ENCODE data around the gene THAP7.

THAP7 gene

GRCh38 chr22:21014726-21015465, 13.0 kb upstream of the THAP7 start, which contains the start of gene P2RX6:
P2RX6 (plus strand) TSS chr22:21015165; CDS start chr22:21015175, 10 bp downstream.
- no peak for TF ChIP-seq CTCF (IDR thresholded peaks at IDR 0.05; ENCODE audit: low read depth, low read length, missing control alignments)
- H3K4me3 ChIP-seq (ENCODE audit: low read depth, low read length): peak within 1 kb of the TSS; percentile 25; the same call in 1 of the 2 replicates
- DNase-seq (ENCODE audit: low read depth): no peak

- DNase-seq (ENCODE audit: low read depth): peak; percentile 34
- no peak for TF ChIP-seq CTCF (IDR thresholded peaks at IDR 0.05; ENCODE audit: low read depth, low read length, missing control alignments)
- peak overlapping the region; percentile 25; the same call in 1 of the 2 replicates for H3K4me3 ChIP-seq (ENCODE audit: low read depth, low read length)
Measured at GRCh38 chr22:21014202-21014725, 12.3 kb upstream of the THAP7 start.

- TF ChIP-seq CTCF (IDR thresholded peaks at IDR 0.05; ENCODE audit: low read depth, low read length, missing control alignments): no peak
- no peak for DNase-seq (ENCODE audit: low read depth)
- H3K4me3 ChIP-seq (ENCODE audit: low read depth, low read length): peak overlapping the region; percentile 25; the same call in 1 of the 2 replicates
Measured at GRCh38 chr22:21013657-21014201, 11.8 kb upstream of the THAP7 start.

DNA sequence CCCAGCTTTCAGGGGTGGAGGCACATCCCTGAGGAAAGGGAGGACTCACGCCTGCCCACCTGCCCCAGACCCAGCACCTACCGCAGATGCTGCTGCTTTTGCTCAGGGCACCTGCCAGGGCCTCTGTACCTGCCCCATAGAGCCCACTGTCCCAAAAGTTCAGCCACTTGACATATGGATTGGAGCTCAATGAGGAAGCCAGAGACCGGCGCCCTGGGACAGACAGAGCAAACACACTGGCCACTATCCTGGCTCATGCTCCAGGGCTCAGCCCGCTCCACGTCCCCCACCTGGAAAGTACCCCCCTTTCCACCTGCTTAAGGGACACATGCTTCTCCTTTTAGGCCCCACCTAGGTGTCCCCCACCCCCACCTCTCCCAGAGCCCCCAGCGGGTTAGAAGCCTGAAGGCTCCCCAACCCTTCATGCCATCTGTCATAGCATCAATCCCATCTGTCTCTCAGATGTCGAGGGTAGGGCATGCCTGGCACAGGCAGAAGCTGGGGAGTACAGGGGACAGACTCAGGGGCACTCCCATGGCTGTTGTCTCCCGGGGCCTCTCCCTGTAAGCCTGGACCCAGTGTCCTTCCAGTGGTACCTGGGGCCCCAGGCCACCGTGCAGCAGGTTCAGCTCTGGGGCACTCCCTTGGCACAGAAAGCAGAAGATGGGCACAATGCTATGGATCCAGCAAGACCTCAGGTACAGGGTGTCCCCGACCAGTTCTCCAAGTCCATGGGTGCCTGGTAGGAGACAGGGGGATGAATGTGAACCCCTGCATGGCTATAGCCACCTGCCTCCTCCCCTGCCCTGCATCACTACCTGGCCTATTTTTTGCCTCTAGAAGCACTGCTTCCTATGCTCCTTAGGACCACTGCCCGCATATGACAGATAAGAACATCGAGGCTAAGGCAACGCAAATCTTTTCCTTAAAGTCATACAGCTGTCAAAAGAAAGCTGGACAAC, 10.8 kb upstream of the THAP7 start:
- TF ChIP-seq CTCF (IDR thresholded peaks at IDR 0.05; ENCODE audit: low read depth, low read length, missing control alignments): no peak
- no peak for DNase-seq (ENCODE audit: low read depth)
- H3K4me3 ChIP-seq (ENCODE audit: low read depth, low read length): no peak overlapping the region

DNA sequence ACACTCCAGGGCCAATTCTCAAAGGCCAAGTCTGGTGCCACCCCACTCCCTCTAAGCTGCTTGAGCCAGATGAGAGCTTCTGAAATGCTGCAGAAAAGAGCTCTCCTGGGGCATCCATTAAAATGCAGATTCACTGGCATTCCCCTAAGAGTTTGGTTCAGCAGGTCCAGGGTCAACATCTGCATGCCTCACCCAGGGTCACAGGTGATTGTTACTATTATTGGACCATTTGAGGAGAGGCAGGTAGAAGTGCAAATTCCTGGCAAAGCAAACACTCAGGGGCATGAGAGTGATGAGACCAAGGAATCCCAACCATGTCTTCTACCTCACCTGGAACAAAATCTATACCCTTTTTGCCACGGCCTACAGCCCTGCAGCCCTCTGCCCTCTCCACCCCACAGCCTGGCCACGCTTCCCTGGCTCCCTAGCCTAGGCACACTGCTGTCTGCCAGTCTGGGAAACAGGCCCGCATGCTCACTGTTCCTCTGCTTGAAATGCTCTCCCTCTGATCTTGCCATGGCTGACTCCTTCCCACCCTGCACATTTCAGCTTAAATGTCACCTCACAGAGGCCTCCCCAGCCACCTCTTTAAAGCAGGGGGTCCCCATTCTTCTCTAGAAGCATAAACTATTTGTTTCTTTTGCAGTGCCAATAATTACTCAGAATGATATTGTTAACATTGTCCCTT, 8.7 kb upstream of the THAP7 start:
- no peak for TF ChIP-seq CTCF (IDR thresholded peaks at IDR 0.05; ENCODE audit: low read depth, low read length, missing control alignments)
- no peak overlapping the region for H3K4me3 ChIP-seq (ENCODE audit: low read depth, low read length)
- DNase-seq (ENCODE audit: low read depth): no peak
